HepG2 (cell line): Measurements from ENCODE around the gene MTFP1. TPM values are rescaled to one million over a fixed set of nuclear protein-coding genes. Genes with fewer than 3 reads are reported as not detected.

ENCODE experiments used
- ATF1 ChIP-seq: IDR thresholded peaks from 2 replicates; pipeline ENCODE4 v1.6.1; 2016; ENCODE audit warnings: mild to moderate bottlenecking, control low read depth
- ATF7-NPFF ChIP-seq: sonication (generic); formaldehyde crosslinking; IDR thresholded peaks from 2 replicates; pipeline ENCODE4 v1.8.1; 2023; ENCODE audit warnings: mild to moderate bottlenecking, low read depth, missing genetic modification reagents, moderate library complexity
- HNF4G ChIP-seq, 2 experiments: sonication (generic) in 1 of 2; formaldehyde crosslinking in 1 of 2; IDR thresholded peaks; 2 replicates each; pipeline versions ENCODE4 v1.4.0 to v1.6.1; 2011 to 2020; ENCODE audit warnings: borderline replicate concordance in 2 of 2, low read depth in 2 of 2, mild to moderate bottlenecking in 2 of 2, low read length in 1 of 2, missing genetic modification reagents in 1 of 2, moderate library complexity in 1 of 2
- KDM1A ChIP-seq: IDR thresholded peaks from 2 replicates; pipeline ENCODE4 v1.6.1; 2016; ENCODE audit warnings: missing compliant biosample characterization
- MAFK ChIP-seq, 2 experiments: IDR thresholded peaks in 1 of 2; conservative IDR thresholded peaks in 1 of 2; 2 replicates each; pipeline ENCODE4 v1.6.1; 2011; ENCODE audit warnings: improper control_type of control experiment in 2 of 2, low read length in 2 of 2
- NCOA1 ChIP-seq: sonication (generic); formaldehyde crosslinking; IDR thresholded peaks from 2 replicates; pipeline ENCODE4 v1.9.0; 2021; ENCODE audit warnings: missing genetic modification reagents
- NFAT5 ChIP-seq: sonication (generic); formaldehyde crosslinking; IDR thresholded peaks from 2 replicates; pipeline ENCODE4 v1.4.0; 2020; ENCODE audit warnings: missing genetic modification reagents
- RCOR2 ChIP-seq: IDR thresholded peaks from 2 replicates; pipeline ENCODE4 v1.6.1; 2016; ENCODE audit warnings: missing biosample characterization, missing genetic modification reagents
- SIN3A ChIP-seq: IDR thresholded peaks from 2 replicates; pipeline ENCODE4 v1.6.1; 2011; ENCODE audit warnings: low read depth, mild to moderate bottlenecking, control low read depth, low read length, borderline replicate concordance
- TAF1 ChIP-seq: sonication (generic); formaldehyde crosslinking; IDR thresholded peaks from 2 replicates; pipeline ENCODE4 v1.4.0; 2020; ENCODE audit warnings: missing genetic modification reagents
- ZFAT ChIP-seq: sonication (generic); formaldehyde crosslinking; conservative IDR thresholded peaks from 2 replicates; pipeline ENCODE4 v1.8.1; 2023; ENCODE audit warnings: missing genetic modification reagents, inconsistent platforms
- ZNF160 ChIP-seq: sonication (generic); formaldehyde crosslinking; IDR thresholded peaks from 2 replicates; pipeline ENCODE4 v1.8.0; 2022; ENCODE audit warnings: mild to moderate bottlenecking, inconsistent platforms, missing genetic modification reagents
- ZNF230 ChIP-seq: sonication (generic); formaldehyde crosslinking; IDR thresholded peaks from 2 replicates; pipeline ENCODE4 v1.4.0; 2020; ENCODE audit warnings: mild to moderate bottlenecking, missing genetic modification reagents
- polyA plus RNA-seq, 8 experiments: library from polyadenylated mRNA; depleted of rRNA in 3 of 8; stranded (reverse) in 7 of 8; unstranded in 1 of 8; fragments of >200 nt; fragmentation: Illumina TruSeq in 4 of 8; extraction: Trizol in 4 of 8; gene quantifications; 2 replicates each; pipeline versions ENCODE4 v1.2.1 to v1.2.3, GENCODE V29; 2011 to 2016; ENCODE audit warnings: low read depth in 4 of 8, missing spikeins in 1 of 8, mixed read lengths in 1 of 8; ENCODE audit not compliant: insufficient read depth in 1 of 8
- total RNA-seq, 5 experiments: library from RNA; depleted of rRNA; stranded (reverse); fragments of >200 nt; fragmentation: Illumina TruSeq; extraction: Trizol; gene quantifications; 2 replicates each; pipeline ENCODE4 v1.2.3, GENCODE V29; 2016; ENCODE audit warnings: low read depth in 1 of 5
- TF ChIP-seq, protein P1 (sequence below): IDR thresholded peaks from 2 replicates; pipeline ENCODE4 v1.6.1; 2012; ENCODE audit warnings: low read depth, low read length, improper control_type of control experiment
- TF ChIP-seq, protein P2 (sequence below): sonication (generic); IDR thresholded peaks from 2 replicates; pipeline ENCODE4 v1.6.1; 2016; ENCODE audit warnings: low read depth, borderline replicate concordance
- TF ChIP-seq, protein P3 (sequence below): sonication (generic); formaldehyde crosslinking; IDR thresholded peaks from 2 replicates; pipeline ENCODE4 v1.4.0; 2020; ENCODE audit warnings: missing genetic modification reagents, mild to moderate bottlenecking, borderline replicate concordance

The MTFP1 gene
- total and polyA plus RNA-seq, 2 of the 13 experiments (the other 11 are each of a cell fraction or from before 2014, with no cell fraction given) = 29.5 to 45.6 TPM

DNA sequence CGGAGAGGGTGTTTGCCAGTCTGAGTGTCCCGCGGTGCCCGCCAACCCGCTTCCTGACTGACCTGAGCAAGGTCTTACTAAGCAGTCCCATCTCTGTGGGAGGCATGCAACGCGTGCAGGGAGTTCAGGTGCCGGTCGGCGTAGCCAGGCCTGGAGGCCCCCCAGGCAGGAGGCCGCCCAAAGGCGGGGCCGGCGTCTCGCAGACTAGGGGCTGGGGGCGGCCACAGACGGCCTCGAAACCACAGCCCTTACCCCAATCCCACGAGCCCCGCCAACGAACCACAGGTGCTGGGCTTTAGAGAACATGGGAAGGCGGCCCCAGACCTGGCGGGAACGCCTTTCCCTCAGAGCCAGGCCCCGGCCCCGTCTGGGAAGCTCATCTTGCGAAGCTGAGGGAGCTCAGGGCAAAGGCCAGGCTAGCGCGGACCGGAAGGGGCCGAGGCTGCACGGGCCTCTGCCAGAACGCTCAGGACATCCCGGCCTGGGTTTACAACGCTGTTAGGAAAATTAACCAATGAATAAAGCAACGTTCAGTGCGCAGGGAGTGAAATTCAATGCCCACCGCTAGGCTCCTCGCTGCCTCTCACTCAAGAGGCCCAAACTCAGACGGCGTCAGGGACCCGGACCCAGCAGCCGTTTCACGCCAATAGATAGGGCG is 2.1 kb upstream of the MTFP1 start (continued):
- TF ChIP-seq HNF4G (IDR thresholded peaks at IDR 0.05; ENCODE audit: borderline replicate concordance, low read depth, low read length) = no peak
- 0 out of 2 replicates have a peak, but pooled peaks have one; percentile 50 for TF ChIP-seq HNF4G (CRISPR knock-in tag; IDR thresholded peaks at IDR 0.05; ENCODE audit: borderline replicate concordance, low read depth)
- TF ChIP-seq TAF1 (CRISPR knock-in tag) = peak; percentile 88
- peak; percentile 30; the same call in 1 of the 2 replicates for TF ChIP-seq SIN3A
- TF ChIP-seq ATF7-NPFF (CRISPR knock-in tag) = peak; percentile 79; the same call in 1 of the 2 replicates
- no peak for TF ChIP-seq KDM1A (CRISPR knock-in tag)
- peak; percentile 89 for TF ChIP-seq NFAT5
- TF ChIP-seq, protein P1, sequence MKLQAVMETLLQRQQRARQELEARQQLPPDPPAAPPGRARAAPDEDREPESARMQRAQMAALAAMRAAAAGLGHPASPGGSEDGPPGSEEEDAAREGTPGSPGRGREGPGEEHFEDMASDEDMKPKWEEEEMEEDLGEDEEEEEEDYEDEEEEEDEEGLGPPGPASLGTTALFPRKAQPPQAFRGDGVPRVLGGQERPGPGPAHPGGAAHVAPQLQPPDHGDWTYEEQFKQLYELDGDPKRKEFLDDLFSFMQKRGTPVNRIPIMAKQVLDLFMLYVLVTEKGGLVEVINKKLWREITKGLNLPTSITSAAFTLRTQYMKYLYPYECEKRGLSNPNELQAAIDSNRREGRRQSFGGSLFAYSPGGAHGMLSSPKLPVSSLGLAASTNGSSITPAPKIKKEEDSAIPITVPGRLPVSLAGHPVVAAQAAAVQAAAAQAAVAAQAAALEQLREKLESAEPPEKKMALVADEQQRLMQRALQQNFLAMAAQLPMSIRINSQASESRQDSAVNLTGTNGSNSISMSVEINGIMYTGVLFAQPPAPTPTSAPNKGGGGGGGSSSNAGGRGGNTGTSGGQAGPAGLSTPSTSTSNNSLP = 0 out of 2 replicates have a peak, but pooled peaks have one; percentile 5
- TF ChIP-seq RCOR2 = no peak
- TF ChIP-seq, protein P2, sequence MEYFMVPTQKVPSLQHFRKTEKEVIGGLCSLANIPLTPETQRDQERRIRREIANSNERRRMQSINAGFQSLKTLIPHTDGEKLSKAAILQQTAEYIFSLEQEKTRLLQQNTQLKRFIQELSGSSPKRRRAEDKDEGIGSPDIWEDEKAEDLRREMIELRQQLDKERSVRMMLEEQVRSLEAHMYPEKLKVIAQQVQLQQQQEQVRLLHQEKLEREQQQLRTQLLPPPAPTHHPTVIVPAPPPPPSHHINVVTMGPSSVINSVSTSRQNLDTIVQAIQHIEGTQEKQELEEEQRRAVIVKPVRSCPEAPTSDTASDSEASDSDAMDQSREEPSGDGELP = no peak
- no peak for TF ChIP-seq MAFK (conservative IDR thresholded peaks at IDR 0.05 in 1 of 2, IDR thresholded peaks at IDR 0.05 in 1 of 2; ENCODE audit: low read length in 2 of 2)
- no peak for TF ChIP-seq ZNF160 (CRISPR knock-in tag)
- TF ChIP-seq ZFAT (CRISPR knock-in tag) = peak; percentile 71
- TF ChIP-seq ATF1 = no peak
- peak; percentile 96 for TF ChIP-seq NCOA1 (CRISPR knock-in tag)
- peak; percentile 62; the same call in 1 of the 2 replicates for TF ChIP-seq ZNF230 (CRISPR knock-in tag)
- TF ChIP-seq, protein P3, sequence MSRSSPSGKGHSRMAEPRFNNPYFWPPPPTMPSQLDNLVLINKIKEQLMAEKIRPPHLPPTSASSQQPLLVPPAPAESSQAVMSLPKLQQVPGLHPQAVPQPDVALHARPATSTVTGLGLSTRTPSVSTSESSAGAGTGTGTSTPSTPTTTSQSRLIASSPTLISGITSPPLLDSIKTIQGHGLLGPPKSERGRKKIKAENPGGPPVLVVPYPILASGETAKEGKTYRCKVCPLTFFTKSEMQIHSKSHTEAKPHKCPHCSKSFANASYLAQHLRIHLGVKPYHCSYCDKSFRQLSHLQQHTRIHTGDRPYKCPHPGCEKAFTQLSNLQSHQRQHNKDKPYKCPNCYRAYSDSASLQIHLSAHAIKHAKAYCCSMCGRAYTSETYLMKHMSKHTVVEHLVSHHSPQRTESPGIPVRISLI (CRISPR knock-in tag) = no peak; the same call in 1 of the 2 replicates
